Vagina (tissue), 2 donors: Measurements from ENCODE around the gene TCAF1. TPM values are rescaled to one million over a fixed set of nuclear protein-coding genes. Genes with fewer than 3 reads are reported as not detected.

Experiments used
- DNase-seq, 2 donors: peaks; one replicate each; pipeline ENCODE4 v3.0.0-alpha.2; 2017; ENCODE audit errors: extremely low spot score in 2 of 2
- H3K27ac ChIP-seq: fragments of 200-600 bp; sonication (generic); one replicate; pipeline ENCODE4 v1.5.1; 2019
- H3K27me3 ChIP-seq: fragments of 200-600 bp; sonication (generic); one replicate; pipeline ENCODE4 v1.5.1; 2019
- H3K36me3 ChIP-seq, 2 donors: fragments of 200-600 bp; sonication (generic); one replicate each; pipeline ENCODE4 v1.5.1; 2017 to 2019
- H3K4me1 ChIP-seq: fragments of 200-600 bp; sonication (generic); one replicate; pipeline ENCODE4 v1.5.1; 2019
- H3K4me3 ChIP-seq, 2 donors: fragments of 200-600 bp; sonication (generic); 1 replicate in 1 of 2; 2 replicates in 1 of 2; pipeline ENCODE4 v1.5.1; 2016 to 2019
- H3K9me3 ChIP-seq: fragments of 200-600 bp; sonication (generic); one replicate; pipeline ENCODE4 v1.5.1; 2019
- CTCF ChIP-seq, 3 experiments: fragments of 450-650 bp in 2 of 3; fragments of 200-600 bp in 1 of 3; sonication (generic) in 1 of 3; IDR thresholded peaks; one replicate each; pipeline ENCODE4 v1.5.1; 2017 to 2019; ENCODE audit warnings: antibody characterized with exemption in 3 of 3, mild to moderate bottlenecking in 2 of 3, moderate library complexity in 2 of 3
- POLR2A ChIP-seq, 2 donors: fragments of 450-650 bp; IDR thresholded peaks; one replicate each; pipeline ENCODE4 v1.6.1; 2017; ENCODE audit warnings: antibody characterized with exemption in 2 of 2, mild to moderate bottlenecking in 2 of 2, moderate library complexity in 2 of 2
- POLR2AphosphoS5 ChIP-seq, 2 donors: sonication (generic); formaldehyde crosslinking; IDR thresholded peaks; one replicate each; pipeline ENCODE4 v1.9.0; 2017; ENCODE audit warnings: antibody characterized with exemption in 2 of 2, mild to moderate bottlenecking in 2 of 2, low read depth in 1 of 2; ENCODE audit not compliant: insufficient read depth in 1 of 2
- intact Hi-C: fragments of 100-400 bp; cut with DNase I; formaldehyde crosslinking; loops from one replicate; pipeline ENCODE4 v1.15.1; 2023
- total RNA-seq: library from RNA; depleted of rRNA; stranded (reverse); fragments of >200 nt; gene quantifications from one replicate; pipeline ENCODE4 v1.2.3, GENCODE V29; 2016

Gene TCAF1
- total RNA-seq, 1 donor from 2014 or later = 50.1 TPM

- Histone ChIP-seq H3K4me3 (no peak overlapping the region), H3K9me3 (peaks cover 3% of the 10 kb centered on the region), H3K36me3 (no peaks in the 10 kb centered on the region), H3K4me1 (peaks cover 28% of the 10 kb centered on the region), H3K27me3 (no peaks in the 10 kb centered on the region), H3K27ac (no peak overlapping the region)
- intact Hi-C loops = no loop called here
- TF ChIP-seq POLR2A (IDR thresholded peaks at IDR 0.05) (no peak), CTCF (IDR thresholded peaks at IDR 0.05) (no peak), POLR2AphosphoS5 (IDR thresholded peaks at IDR 0.05; ENCODE audit: insufficient read depth in 1 of 2, low read depth in 1 of 2) (no peak)
- DNase-seq = no peak
Measured at GRCh38 chr7:143896667-143897066, 5.3 kb downstream of the TCAF1 start.

DNA sequence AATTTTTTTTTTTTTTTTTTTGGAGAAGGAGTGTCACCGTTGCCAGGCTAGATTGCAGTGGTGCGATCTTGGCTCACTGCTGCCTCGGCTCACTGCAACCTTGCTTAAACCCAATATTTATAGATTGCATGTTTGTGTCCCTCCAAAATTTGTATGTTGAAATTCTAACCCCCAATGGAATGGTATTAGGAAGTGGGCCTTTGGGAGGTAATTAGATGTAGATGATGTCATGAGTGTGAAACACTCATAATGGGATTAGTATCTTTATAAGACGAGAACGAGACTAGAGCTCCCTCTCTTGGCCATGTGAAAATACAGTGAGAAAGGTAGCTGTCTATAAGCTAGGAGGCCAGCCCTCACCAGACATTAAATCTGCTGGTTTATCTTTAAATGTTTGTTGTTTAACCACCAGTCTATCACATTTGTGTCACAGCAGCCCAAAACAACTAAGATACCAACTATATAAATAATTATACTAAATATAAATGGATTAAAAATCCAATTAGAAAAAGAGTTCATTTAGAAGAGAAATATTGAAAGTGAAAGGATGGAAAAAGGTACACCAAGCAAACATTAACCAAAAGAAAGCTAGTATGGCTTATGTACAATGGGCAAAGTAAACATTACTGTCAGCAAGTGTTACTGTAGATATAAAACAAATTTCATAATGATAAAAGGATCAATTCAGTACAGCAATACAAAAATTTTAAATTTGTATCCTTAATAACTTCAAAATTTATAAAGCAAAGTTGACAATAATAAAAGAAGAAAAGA is 9.3 kb downstream of the TCAF1 start:
- DNase-seq = no peak
- H3K27ac ChIP-seq = no peak overlapping the region
- peaks cover 3% of the 10 kb centered on the region for H3K9me3 ChIP-seq
- peaks cover 6% of the 10 kb centered on the region for H3K4me1 ChIP-seq
- TF ChIP-seq POLR2AphosphoS5 (IDR thresholded peaks at IDR 0.05; ENCODE audit: insufficient read depth in 1 of 2, low read depth in 1 of 2) (no peak), POLR2A (IDR thresholded peaks at IDR 0.05) (no peak), CTCF (IDR thresholded peaks at IDR 0.05) (no peak)
- intact Hi-C loops = no loop called here
- no peak overlapping the region for H3K4me3 ChIP-seq
- no peaks in the 10 kb centered on the region for H3K27me3 ChIP-seq
- H3K36me3 ChIP-seq = no peaks in the 10 kb centered on the region

DNA sequence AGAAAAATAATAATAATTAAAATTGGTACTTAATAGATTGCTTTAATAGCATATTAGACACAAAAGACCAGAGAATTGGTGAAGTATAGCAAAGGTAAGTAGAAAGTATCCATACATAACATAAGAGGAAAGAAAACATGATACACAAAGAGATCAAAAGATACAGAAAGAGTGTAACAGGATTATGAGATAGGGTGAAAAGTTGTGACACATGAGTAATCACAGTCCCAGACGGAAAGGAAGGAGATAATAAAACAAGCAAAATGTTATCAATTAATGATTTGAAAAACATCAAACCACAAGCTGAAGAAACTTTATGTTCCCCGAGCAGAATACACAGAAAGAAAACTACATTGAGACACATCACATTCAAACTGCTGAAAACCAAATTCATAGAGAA is 10.5 kb downstream of the TCAF1 start:
- H3K4me3 ChIP-seq = no peak overlapping the region
- H3K27ac ChIP-seq = no peak overlapping the region
- intact Hi-C loops = no loop called here
- H3K4me1 ChIP-seq = peaks cover 3% of the 10 kb centered on the region
- H3K27me3 ChIP-seq = no peaks in the 10 kb centered on the region
- no peak for TF ChIP-seq POLR2A (IDR thresholded peaks at IDR 0.05)
- TF ChIP-seq POLR2AphosphoS5 (IDR thresholded peaks at IDR 0.05; ENCODE audit: insufficient read depth in 1 of 2, low read depth in 1 of 2) = no peak
- no peak for TF ChIP-seq CTCF (IDR thresholded peaks at IDR 0.05)
- DNase-seq = no peak
- no peaks in the 10 kb centered on the region for H3K36me3 ChIP-seq
- H3K9me3 ChIP-seq = peaks cover 3% of the 10 kb centered on the region

GRCh38 chr7:143890558-143890957 is 11.4 kb downstream of the TCAF1 start:
- DNase-seq = no peak
- Histone ChIP-seq H3K27ac (no peak overlapping the region), H3K27me3 (no peaks in the 10 kb centered on the region), H3K9me3 (peaks cover 3% of the 10 kb centered on the region), H3K4me3 (no peak overlapping the region), H3K36me3 (no peaks in the 10 kb centered on the region), H3K4me1 (peaks cover 3% of the 10 kb centered on the region)
- intact Hi-C loops = no loop called here
- TF ChIP-seq POLR2AphosphoS5 (IDR thresholded peaks at IDR 0.05; ENCODE audit: insufficient read depth in 1 of 2, low read depth in 1 of 2) (no peak), CTCF (IDR thresholded peaks at IDR 0.05) (no peak), POLR2A (IDR thresholded peaks at IDR 0.05) (no peak)

DNA sequence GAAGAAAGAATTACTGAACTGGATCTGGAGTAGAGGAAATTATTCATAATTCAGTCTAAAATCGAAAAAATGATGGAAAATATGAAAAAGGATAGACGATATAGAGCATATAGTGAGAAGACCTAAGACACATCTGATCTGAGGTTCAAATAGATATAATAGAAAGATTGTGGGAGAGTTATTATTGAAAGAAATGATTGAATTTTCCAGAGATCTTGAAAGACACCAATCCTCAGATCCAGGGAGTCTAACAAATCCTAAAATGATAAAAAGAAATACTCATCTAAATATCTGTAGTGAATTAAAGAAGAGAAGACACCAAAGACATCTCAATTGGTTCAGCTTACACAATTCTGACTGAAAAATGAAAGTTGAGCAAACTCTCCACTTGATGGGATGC is 12.9 kb downstream of the TCAF1 start:
- no peak for TF ChIP-seq CTCF (IDR thresholded peaks at IDR 0.05)
- peaks cover 17% of the 10 kb centered on the region for H3K4me1 ChIP-seq
- no peak overlapping the region for H3K4me3 ChIP-seq
- H3K36me3 ChIP-seq = no peaks in the 10 kb centered on the region
- intact Hi-C loops = no loop called here
- DNase-seq = no peak
- peaks cover 3% of the 10 kb centered on the region for H3K9me3 ChIP-seq
- H3K27me3 ChIP-seq = no peaks in the 10 kb centered on the region
- H3K27ac ChIP-seq = no peak overlapping the region
